ENCODE results near the gene DLG1. TPM values are rescaled to one million over a fixed set of nuclear protein-coding genes. Genes with fewer than 3 reads are reported as not detected.
A peak's percentile ranks its signal among the peaks of the same experiment; 100 is the strongest.
"Not testable (repeated sequence)": the region's sequence is repeated elsewhere in the genome, so short reads cannot be mapped to it uniquely, and the experiment has no call there.

DLG1 gene
- total RNA-seq, 4 donors from 2014 or later: 136 to 221 (median 172) TPM

DNA sequence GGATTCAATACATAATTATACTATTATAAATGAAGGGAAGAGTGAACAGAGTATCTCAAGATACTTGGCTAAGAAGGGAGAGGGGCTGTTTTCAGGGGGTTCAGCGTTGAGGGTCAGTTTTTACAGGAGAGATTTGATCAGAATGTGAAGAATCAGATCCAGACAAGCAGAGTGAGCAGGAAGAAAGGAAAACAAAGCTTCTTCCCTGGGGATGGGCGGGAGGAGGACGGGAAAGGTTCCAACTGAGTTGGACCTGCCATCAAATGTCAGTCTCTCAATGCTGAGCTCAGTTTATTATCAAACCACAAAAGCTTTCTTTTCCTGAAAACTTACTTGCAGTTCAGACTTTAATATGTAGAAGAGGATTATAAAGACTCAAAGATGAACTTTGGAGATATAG, 262.8 kb downstream of the DLG1 start:
- H3K27me3 ChIP-seq: no peaks in the 10 kb centered on the region
- no peak overlapping the region for H3K27ac ChIP-seq
- H3K9me3 ChIP-seq: no peaks in the 10 kb centered on the region
- peaks cover 0 to 12% (median 0%) of the 10 kb centered on the region in 4 donors for H3K4me1 ChIP-seq
- no peak for DNase-seq
- no peak for TF ChIP-seq POLR2A (IDR thresholded peaks at IDR 0.05)
- TF ChIP-seq, protein P1, sequence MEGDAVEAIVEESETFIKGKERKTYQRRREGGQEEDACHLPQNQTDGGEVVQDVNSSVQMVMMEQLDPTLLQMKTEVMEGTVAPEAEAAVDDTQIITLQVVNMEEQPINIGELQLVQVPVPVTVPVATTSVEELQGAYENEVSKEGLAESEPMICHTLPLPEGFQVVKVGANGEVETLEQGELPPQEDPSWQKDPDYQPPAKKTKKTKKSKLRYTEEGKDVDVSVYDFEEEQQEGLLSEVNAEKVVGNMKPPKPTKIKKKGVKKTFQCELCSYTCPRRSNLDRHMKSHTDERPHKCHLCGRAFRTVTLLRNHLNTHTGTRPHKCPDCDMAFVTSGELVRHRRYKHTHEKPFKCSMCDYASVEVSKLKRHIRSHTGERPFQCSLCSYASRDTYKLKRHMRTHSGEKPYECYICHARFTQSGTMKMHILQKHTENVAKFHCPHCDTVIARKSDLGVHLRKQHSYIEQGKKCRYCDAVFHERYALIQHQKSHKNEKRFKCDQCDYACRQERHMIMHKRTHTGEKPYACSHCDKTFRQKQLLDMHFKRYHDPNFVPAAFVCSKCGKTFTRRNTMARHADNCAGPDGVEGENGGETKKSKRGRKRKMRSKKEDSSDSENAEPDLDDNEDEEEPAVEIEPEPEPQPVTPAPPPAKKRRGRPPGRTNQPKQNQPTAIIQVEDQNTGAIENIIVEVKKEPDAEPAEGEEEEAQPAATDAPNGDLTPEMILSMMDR (IDR thresholded peaks at IDR 0.05): no peak
- H3K4me3 ChIP-seq: no peak overlapping the region
- no peaks in the 10 kb centered on the region for H3K36me3 ChIP-seq

DNA sequence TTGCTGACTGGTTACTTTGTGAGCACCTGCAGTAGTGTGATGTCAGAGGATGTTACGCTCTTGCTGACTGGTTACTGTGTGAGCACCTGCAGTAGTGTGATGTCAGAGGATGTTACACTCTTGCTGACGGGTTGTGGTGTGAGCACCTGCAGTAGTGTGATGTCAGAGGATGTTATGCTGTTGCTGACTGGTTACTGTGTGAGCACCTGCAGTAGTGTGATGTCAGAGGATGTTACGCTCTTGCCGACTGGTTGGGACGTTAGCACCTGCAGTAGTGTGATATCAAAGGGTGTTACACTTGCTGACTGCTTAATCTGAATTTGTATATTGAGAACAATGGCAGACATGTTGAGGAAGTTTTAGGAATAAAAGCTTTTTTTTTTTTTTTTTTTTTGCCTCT, 263.6 kb downstream of the DLG1 start:
- not testable (repeated sequence) for H3K27ac ChIP-seq, H3K27me3 ChIP-seq, H3K4me3 ChIP-seq, H3K36me3 ChIP-seq, H3K9me3 ChIP-seq, DNase-seq
- H3K4me1 ChIP-seq: peaks cover 0 to 19% (median 0%) of the 10 kb centered on the region in 4 donors

DNA sequence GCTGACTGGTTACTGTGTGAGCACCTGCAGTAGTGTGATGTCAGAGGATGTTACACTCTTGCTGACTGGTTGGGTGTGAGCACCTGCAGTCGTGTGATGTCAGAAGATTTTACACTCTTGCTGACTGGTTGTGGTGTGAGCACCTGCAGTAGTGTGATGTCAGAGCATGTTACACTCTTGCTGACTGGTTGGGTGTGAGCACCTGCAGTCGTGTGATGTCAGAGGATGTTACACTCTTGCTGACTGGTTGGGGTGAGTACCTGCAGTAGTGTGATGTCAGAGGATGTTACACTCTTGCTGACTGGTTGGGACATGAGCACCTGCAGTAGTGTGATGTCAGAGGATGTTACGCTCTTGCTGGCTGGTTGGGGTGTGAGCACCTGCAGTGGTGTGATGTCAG, 264.6 kb downstream of the DLG1 start:
- not testable (repeated sequence) for H3K27me3 ChIP-seq, H3K27ac ChIP-seq, H3K4me3 ChIP-seq, DNase-seq, H3K36me3 ChIP-seq, H3K9me3 ChIP-seq
- peaks cover 0 to 29% (median 8%) of the 10 kb centered on the region in 4 donors for H3K4me1 ChIP-seq

DNA sequence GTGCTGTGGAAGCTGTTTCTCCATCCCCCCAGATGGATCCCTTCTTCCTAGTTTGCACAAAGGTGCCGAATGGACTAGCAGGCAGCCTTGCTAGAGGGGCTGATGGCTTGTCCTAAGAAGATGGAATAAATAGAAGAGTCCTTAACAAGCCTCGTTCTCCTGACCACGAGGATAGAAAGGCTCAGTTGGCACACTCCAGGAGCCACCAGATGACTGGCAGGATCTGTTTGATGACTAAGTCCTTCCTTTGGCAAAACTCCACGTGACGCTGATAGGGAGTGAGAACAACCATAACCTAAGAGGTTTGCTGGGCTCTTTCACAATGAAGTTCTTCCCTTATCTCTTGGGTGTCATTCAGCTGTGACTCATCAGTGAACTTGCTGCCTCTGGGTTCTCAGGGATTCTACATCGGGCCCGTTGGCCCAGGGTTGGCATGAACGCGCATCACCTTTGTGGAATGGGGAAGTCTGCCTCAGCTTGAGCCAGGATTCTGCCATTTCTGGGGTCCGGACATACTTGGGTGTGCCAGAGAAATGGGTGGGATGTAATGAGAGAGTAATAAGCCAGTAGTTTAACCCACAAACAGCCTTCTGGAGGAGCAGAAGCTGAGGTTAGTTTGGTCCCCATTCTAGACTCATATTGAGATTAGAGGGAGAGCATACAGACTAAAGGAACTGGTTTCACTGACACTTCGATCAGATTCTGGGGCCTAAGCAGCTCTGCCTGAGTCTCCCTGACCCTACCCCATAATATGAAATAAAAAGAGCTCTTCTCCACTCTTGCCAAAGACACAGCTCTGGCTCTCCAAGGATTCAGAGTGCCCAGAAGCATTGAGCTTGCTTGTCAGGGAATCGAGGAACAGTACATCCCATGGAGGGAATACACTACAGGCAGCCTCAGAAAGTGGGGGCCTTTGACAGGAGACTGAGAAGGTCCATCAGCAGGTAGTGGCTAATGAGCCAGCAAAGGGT, 266.8 kb downstream of the DLG1 start:
- DNase-seq: peak in 2 of 3 donors; percentile 77 to 92

DNA sequence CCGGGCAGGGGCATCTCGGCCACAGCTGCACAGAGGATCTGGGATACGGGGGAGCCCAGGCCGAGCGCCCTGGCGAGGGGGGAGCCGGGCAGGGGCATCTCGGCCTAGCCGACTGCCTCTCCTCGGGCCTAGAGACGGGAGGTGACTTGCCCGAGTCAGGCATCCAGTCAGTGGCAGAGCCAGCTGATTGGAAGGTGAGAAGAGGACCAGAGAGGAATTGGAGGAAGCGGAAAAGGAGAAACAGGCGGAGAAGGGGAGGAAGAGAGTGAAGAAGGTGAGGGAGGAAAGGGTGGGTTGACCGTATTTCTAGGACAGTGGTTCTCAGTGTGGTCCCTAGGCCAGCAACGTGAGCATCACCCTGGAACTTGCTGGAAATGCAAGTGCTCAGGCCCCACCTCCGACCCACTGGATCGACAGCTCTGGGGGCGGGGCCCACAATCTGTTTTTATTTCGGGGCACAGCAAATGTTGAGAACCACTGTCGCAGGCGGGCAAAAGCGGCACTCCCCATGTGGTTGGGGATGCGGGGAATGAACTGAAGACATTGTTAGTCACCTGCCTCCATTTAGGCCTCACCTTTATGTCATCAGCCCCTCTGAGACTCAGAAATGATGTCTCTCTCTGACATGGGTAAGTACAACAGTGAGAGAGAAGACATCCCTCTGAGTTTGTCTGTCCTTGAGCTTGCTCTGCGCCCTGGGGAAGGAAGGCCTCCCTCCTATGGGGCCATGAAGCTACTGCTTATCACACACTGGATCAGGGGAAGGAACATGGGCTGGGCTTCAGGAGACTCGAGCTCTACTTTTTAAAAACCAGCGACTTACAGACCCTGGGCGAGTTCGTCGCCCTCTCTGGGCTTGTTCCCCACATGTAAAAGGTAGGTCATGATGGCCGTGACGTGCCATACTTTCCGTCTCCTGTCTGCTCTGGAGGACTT, 267.8 kb downstream of the DLG1 start:
- no peak for TF ChIP-seq POLR2A (IDR thresholded peaks at IDR 0.05)
- TF ChIP-seq, protein P1 (IDR thresholded peaks at IDR 0.05): no peak
- Histone ChIP-seq H3K27ac (peak overlapping the region in 3 of 4 donors; percentile 9 to 78 (median 64)), H3K4me3 (no peak overlapping the region), H3K36me3 (no peaks in the 10 kb centered on the region), H3K9me3 (no peaks in the 10 kb centered on the region), H3K27me3 (no peaks in the 10 kb centered on the region), H3K4me1 (peaks cover 0 to 32% (median 11%) of the 10 kb centered on the region in 4 donors)
- DNase-seq: peak in 2 of 3 donors; percentile 28 to 50

More for the DNA sequence above, 266.8 kb downstream of the DLG1 start:
- no peak overlapping the region for H3K4me3 ChIP-seq
- H3K27ac ChIP-seq: peak overlapping the region in 3 of 4 donors; percentile 9 to 78 (median 64)
- no peaks in the 10 kb centered on the region for H3K27me3 ChIP-seq
- H3K9me3 ChIP-seq: no peaks in the 10 kb centered on the region
- H3K4me1 ChIP-seq: peaks cover 0 to 32% (median 11%) of the 10 kb centered on the region in 4 donors
- TF ChIP-seq, protein P1 (IDR thresholded peaks at IDR 0.05): no peak
- TF ChIP-seq POLR2A (IDR thresholded peaks at IDR 0.05): no peak
- no peaks in the 10 kb centered on the region for H3K36me3 ChIP-seq

DNA sequence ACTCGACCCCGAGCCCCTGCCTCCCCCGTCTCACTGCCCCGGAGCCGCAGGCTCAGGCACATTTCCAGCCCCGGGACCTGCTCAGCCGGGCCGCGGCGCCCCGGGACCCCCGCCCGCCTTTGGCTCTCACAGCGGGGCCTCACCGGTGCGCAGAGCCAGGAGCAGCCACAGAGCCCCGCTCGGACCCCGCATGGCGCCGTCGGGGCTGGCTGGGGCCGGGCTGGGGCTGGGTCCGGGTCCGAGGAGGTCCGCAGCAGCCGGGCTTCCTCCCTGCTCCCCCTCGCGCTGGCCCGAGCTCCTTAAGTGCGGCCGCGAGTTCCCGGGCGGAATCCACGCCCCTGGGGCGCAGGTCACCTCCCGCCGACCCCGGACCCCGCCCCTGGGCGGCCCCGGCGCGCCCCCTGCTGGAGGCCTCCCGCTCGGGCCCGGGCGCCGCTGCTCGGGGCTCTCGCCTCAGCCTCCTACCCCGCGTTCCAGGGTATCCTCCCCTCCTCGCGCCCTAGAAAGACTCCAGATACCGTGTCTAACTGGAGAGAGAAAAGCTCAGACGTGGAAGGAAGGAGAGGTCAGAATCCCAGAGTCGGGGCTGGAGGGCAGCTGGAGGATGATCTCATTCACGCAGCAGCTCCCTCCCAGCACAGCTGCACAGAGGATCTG, 268.8 kb downstream of the DLG1 start, which contains the start of gene MELTF:
Gene MELTF (minus strand): TSS at position 307 of the 657 bp plus-strand sequence. CDS start 115 bp downstream, at position 192.
- peaks cover 0 to 32% (median 11%) of the 10 kb centered on the region in 4 donors for H3K4me1 ChIP-seq
- peak within 1 kb of the TSS; percentile 6 to 78 (median 60) for H3K27ac ChIP-seq
- peak in 1 of 2 donors; percentile 54 for TF ChIP-seq POLR2A (IDR thresholded peaks at IDR 0.05)
- TF ChIP-seq, protein P1 (IDR thresholded peaks at IDR 0.05): peak; percentile 50 to 86 (median 84)
- peak within 1 kb of the TSS; percentile 49 to 85 (median 70) for H3K4me3 ChIP-seq
- H3K27me3 ChIP-seq: no peaks in the 10 kb centered on the region
- H3K36me3 ChIP-seq: no peaks in the 10 kb centered on the region
- peak; percentile 34 to 85 (median 85) for DNase-seq
- no peaks in the 10 kb centered on the region for H3K9me3 ChIP-seq
